LNCaP clone FGC (cell line): Measurements from ENCODE around the gene DISP2.

Experiments used
- DNase-seq: peaks from one replicate; pipeline ENCODE4 v3.0.0-alpha.2; 2011; ENCODE audit warnings: low read depth
- H3K4me3 ChIP-seq: 2 replicates; pipeline ENCODE4 v1.5.1; 2011; ENCODE audit warnings: mild to moderate bottlenecking, low read depth, low read length, control low read depth
- TF ChIP-seq, protein P1 (sequence below): IDR thresholded peaks from 2 replicates; pipeline ENCODE4 v1.5.1; 2012; ENCODE audit warnings: mild to moderate bottlenecking; ENCODE audit not compliant: control insufficient read depth, insufficient read depth; ENCODE audit errors: extremely low read depth

DISP2 gene

DNA sequence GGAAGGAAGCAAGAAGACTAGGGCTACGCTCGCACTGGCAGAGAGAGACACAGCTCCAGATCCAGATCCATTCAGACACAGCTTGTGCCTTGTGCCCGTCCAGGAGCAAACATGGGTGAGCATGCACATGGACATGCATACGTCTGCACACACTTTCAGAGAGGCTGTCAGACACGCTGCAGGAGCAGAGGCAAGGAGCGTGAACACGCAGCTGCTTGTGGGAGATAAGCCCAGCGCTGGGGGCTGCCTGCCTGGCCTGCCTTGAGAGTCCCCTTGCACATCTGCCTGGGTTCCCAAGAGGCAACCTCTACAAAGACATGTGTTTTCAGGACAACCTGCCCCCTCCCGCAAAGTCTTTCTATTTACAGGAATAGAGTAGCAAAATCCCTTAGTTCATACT, 69.2 kb downstream of the DISP2 start:
- DNase-seq: no peak
- no peak overlapping the region for H3K4me3 ChIP-seq
- TF ChIP-seq, protein P1, sequence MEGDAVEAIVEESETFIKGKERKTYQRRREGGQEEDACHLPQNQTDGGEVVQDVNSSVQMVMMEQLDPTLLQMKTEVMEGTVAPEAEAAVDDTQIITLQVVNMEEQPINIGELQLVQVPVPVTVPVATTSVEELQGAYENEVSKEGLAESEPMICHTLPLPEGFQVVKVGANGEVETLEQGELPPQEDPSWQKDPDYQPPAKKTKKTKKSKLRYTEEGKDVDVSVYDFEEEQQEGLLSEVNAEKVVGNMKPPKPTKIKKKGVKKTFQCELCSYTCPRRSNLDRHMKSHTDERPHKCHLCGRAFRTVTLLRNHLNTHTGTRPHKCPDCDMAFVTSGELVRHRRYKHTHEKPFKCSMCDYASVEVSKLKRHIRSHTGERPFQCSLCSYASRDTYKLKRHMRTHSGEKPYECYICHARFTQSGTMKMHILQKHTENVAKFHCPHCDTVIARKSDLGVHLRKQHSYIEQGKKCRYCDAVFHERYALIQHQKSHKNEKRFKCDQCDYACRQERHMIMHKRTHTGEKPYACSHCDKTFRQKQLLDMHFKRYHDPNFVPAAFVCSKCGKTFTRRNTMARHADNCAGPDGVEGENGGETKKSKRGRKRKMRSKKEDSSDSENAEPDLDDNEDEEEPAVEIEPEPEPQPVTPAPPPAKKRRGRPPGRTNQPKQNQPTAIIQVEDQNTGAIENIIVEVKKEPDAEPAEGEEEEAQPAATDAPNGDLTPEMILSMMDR: no peak

DNA sequence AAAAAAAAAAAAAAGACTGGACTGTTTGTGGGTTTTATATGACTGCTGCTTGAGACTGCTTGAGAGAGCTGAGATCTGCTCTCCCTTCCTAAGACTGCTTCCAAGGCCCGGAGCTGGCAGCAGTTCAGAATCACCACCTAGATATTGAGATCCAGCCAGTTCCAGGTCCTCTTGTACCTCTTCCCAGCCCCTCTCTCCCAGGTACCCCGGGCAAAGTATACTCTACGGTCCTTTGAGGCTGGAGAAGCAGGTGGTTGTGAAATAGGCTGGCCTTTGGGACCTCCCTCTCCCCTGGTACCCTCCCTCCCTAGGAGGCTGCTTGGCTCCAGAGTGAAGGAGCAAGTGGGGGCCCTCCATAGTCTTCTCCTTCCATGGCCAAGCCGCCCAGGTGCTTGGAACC, 70.2 kb downstream of the DISP2 start:
- no peak for DNase-seq
- TF ChIP-seq, protein P1: no peak
- H3K4me3 ChIP-seq: no peak overlapping the region
